Hepatocyte (in vitro differentiated cells): Measurements from ENCODE around the gene SPEG. TPM values are rescaled to one million over a fixed set of nuclear protein-coding genes. Genes with fewer than 3 reads are reported as not detected.

ENCODE experiments used
- DNase-seq: peaks from one replicate; pipeline ENCODE4 v3.0.0-alpha.2; 2016; ENCODE audit warnings: low spot score
- H2AFZ ChIP-seq: fragments of 200-600 bp; sonication (generic); 2 replicates; pipeline ENCODE4 v1.6.0; 2016; ENCODE audit warnings: antibody characterized with exemption, mild to moderate bottlenecking
- H3K27ac ChIP-seq: fragments of 200-600 bp; sonication (generic); 2 replicates; pipeline ENCODE4 v1.5.1; 2016; ENCODE audit warnings: mild to moderate bottlenecking
- H3K27me3 ChIP-seq: fragments of 200-600 bp; sonication (generic); 2 replicates; pipeline ENCODE4 v1.6.1; 2016
- H3K36me3 ChIP-seq: fragments of 200-600 bp; sonication (generic); replicated peaks from 2 replicates; pipeline ENCODE4 v1.5.1; 2016; ENCODE audit warnings: low read depth; ENCODE audit not compliant: insufficient read depth
- H3K4me1 ChIP-seq: fragments of 200-600 bp; sonication (generic); 2 replicates; pipeline ENCODE4 v1.5.1; 2016; ENCODE audit warnings: mild to moderate bottlenecking, moderate library complexity; ENCODE audit not compliant: insufficient read depth
- H3K4me2 ChIP-seq: fragments of 200-600 bp; sonication (generic); 2 replicates; pipeline ENCODE4 v1.6.0; 2016
- H3K4me3 ChIP-seq: fragments of 200-600 bp; sonication (generic); 2 replicates; pipeline ENCODE4 v1.5.1; 2016; ENCODE audit warnings: mild to moderate bottlenecking
- H3K79me2 ChIP-seq: fragments of 200-600 bp; sonication (generic); 2 replicates; pipeline ENCODE4 v1.6.0; 2017; ENCODE audit warnings: mild to moderate bottlenecking
- H3K9me2 ChIP-seq: fragments of 200-600 bp; sonication (generic); replicated peaks from 2 replicates; pipeline ENCODE4 v1.6.0; 2017; ENCODE audit warnings: mild to moderate bottlenecking; ENCODE audit not compliant: insufficient read depth
- H3K9me3 ChIP-seq: fragments of 200-600 bp; sonication (generic); 2 replicates; pipeline ENCODE4 v1.5.1; 2016; ENCODE audit warnings: low read depth, mild to moderate bottlenecking
- H4K20me1 ChIP-seq: fragments of 200-600 bp; sonication (generic); 2 replicates; pipeline ENCODE4 v1.6.0; 2016; ENCODE audit warnings: mild to moderate bottlenecking; ENCODE audit not compliant: insufficient read depth, poor library complexity, severe bottlenecking
- CTCF ChIP-seq: fragments of 200-600 bp; sonication (generic); IDR thresholded peaks from 2 replicates; pipeline ENCODE4 v1.5.1; 2016; ENCODE audit warnings: antibody characterized with exemption, mild to moderate bottlenecking; ENCODE audit not compliant: poor library complexity
- EZH2 ChIP-seq: fragments of 200-600 bp; sonication (generic); IDR thresholded peaks from 2 replicates; pipeline ENCODE4 v1.6.1; 2016; ENCODE audit warnings: antibody characterized with exemption, mild to moderate bottlenecking, borderline replicate concordance
- EZH2phosphoT487 ChIP-seq: fragments of 200-600 bp; sonication (generic); IDR thresholded peaks from one replicate; pipeline ENCODE4 v1.6.1; 2018; ENCODE audit warnings: antibody characterized with exemption, mild to moderate bottlenecking, low read depth, moderate library complexity; ENCODE audit not compliant: unreplicated experiment, severe bottlenecking
- WGBS: methylation state at CpG from one replicate; pipeline ENCODE4 v1.1.6; 2016; ENCODE audit warnings: low lambda C conversion rate; ENCODE audit errors: missing lambda C conversion rate; 5-methylcytosine and 5-hydroxymethylcytosine counted together
- polyA plus RNA-seq: library from polyadenylated mRNA; unstranded; fragments of >200 nt; fragmentation: Nextera tagmentation; extraction: Ambion mirVana; gene quantifications from 2 replicates; pipeline ENCODE4 v1.2.1, GENCODE V29; 2016
- total RNA-seq: library from RNA; depleted of rRNA; stranded (reverse); fragments of >200 nt; gene quantifications from 2 replicates; pipeline ENCODE4 v1.2.3, GENCODE V29; 2014

Gene SPEG
- total and polyA plus RNA-seq, 2 experiments from 2014 or later = 21.6 to 40.0 TPM

GRCh38 chr2:219498280-219499057, 63.8 kb downstream of the SPEG start, which contains the start of gene GMPPA:
TSS of gene GMPPA (plus strand) at chr2:219498891. CDS start at chr2:219499976, 1,085 bp downstream.
- Histone ChIP-seq H3K9me2 (no peaks in the 10 kb centered on the region), H3K36me3 (no peaks in the 10 kb centered on the region), H2AFZ (peak within 1 kb of the TSS; percentile 67), H3K4me3 (peak within 1 kb of the TSS; percentile 31), H3K27ac (peak within 1 kb of the TSS; percentile 81), H3K27me3 (peaks cover 40% of the 10 kb centered on the region), H3K4me2 (peak within 1 kb of the TSS; percentile 84), H4K20me1 (no peaks in the 10 kb centered on the region), H3K4me1 (peaks cover 23% of the 10 kb centered on the region), H3K79me2 (peaks cover 12% of the 10 kb centered on the region), H3K9me3 (no peaks in the 10 kb centered on the region)
- under 1% methylated on average over 45 of the region's 49 CpGs for WGBS
- no peak for TF ChIP-seq EZH2phosphoT487
- no peak for TF ChIP-seq CTCF
- TF ChIP-seq EZH2 = no peak
- peak; percentile 97 for DNase-seq

GRCh38 chr2:219499058-219499307, 64.3 kb downstream of the SPEG start:
- 0% methylated on average over 3 of the region's 3 CpGs for WGBS
- TF ChIP-seq EZH2 (no peak), EZH2phosphoT487 (no peak), CTCF (no peak)
- Histone ChIP-seq H3K79me2 (peaks cover 12% of the 10 kb centered on the region), H3K9me2 (no peaks in the 10 kb centered on the region), H3K36me3 (no peaks in the 10 kb centered on the region), H3K27ac (peak overlapping the region; percentile 59), H3K4me2 (peak overlapping the region; percentile 84), H4K20me1 (no peaks in the 10 kb centered on the region), H3K4me3 (peak overlapping the region; percentile 31), H3K9me3 (no peaks in the 10 kb centered on the region), H3K4me1 (peaks cover 23% of the 10 kb centered on the region), H2AFZ (peak overlapping the region; percentile 40), H3K27me3 (peaks cover 35% of the 10 kb centered on the region)
- no peak for DNase-seq

- Histone ChIP-seq H3K9me2 (no peaks in the 10 kb centered on the region), H3K27me3 (peaks cover 29% of the 10 kb centered on the region), H3K4me2 (peak overlapping the region; percentile 84), H4K20me1 (no peaks in the 10 kb centered on the region), H3K36me3 (no peaks in the 10 kb centered on the region), H3K27ac (no peak overlapping the region), H3K4me1 (peaks cover 23% of the 10 kb centered on the region), H2AFZ (no peak overlapping the region), H3K9me3 (no peaks in the 10 kb centered on the region), H3K79me2 (peaks cover 12% of the 10 kb centered on the region), H3K4me3 (peak overlapping the region; percentile 31)
- 84% methylated on average over 1 of the region's 1 CpG for WGBS
- no peak for DNase-seq
- TF ChIP-seq EZH2phosphoT487 (no peak), CTCF (no peak), EZH2 (no peak)
These were observed 64.9 kb downstream of the SPEG start for GRCh38 chr2:219499555-219499954.
